ENCODE data around the gene C19orf53. TPM values are rescaled to one million over a fixed set of nuclear protein-coding genes. Genes with fewer than 3 reads are reported as not detected.
A peak's percentile ranks its signal among the peaks of the same experiment; 100 is the strongest.

C19orf53 gene
- total RNA-seq, 1 experiment from 2014 or later, result 115 TPM

- Histone ChIP-seq H3K36me3 (ENCODE audit: control insufficient read depth in 1 of 2, insufficient read depth in 2 of 2, low read length in 2 of 2) (no peaks in the 10 kb centered on the region), H3K27me3 (ENCODE audit: insufficient read depth, low read length) (no peaks in the 10 kb centered on the region), H3K79me2 (ENCODE audit: insufficient read depth, low read length) (peaks cover 5% of the 10 kb centered on the region; the same call in 1 of the 2 replicates), H3K4me2 (ENCODE audit: low read length) (peak overlapping the region; percentile 96), H3K27ac (ENCODE audit: low read depth, low read length) (peak overlapping the region; percentile 100), H2AFZ (ENCODE audit: low read depth, low read length, poor library complexity, severe bottlenecking) (peak overlapping the region; percentile 79), H3K9ac (ENCODE audit: low read length) (peak overlapping the region; percentile 88), H4K20me1 (ENCODE audit: insufficient read depth) (no peaks in the 10 kb centered on the region), H3K9me2 (ENCODE audit: insufficient read depth) (no peaks in the 10 kb centered on the region), H3K4me1 (ENCODE audit: control insufficient read depth in 1 of 2, insufficient read depth in 2 of 2, low read length in 2 of 2) (peaks cover 24 to 32% of the 10 kb centered on the region in 2 experiments), H3K4me3 (replicated peaks in 1 of 2; ENCODE audit: low read depth in 1 of 2, low read length in 2 of 2) (peak overlapping the region in 1 of 2 experiments; percentile 77; a peak in 1 of 4 replicates), H3K9me3 (ENCODE audit: control insufficient read depth in 1 of 2, insufficient read depth in 1 of 2, low read depth in 1 of 2, low read length in 2 of 2) (no peaks in the 10 kb centered on the region)
- no peak for DNase-seq (ENCODE audit: low read depth, low spot score)
- ChIA-PET POLR2A (interaction anchor here (1.3 to 3.5 kb wide), 3 partner anchors 8 to 129 kb away, joined by 6 to 23 read pairs (median 7); a partner anchor contains a TSS), RAD21 (ENCODE audit: low non-redundant PET in 1 of 2, low total read pairs in 2 of 2, uncharacterized antibody in 2 of 2, unreplicated experiment in 2 of 2) (interaction anchor here in 1 of 2 experiments (1.3 kb wide), 1 partner anchor 132 kb away, joined by 3 read pairs; no protein-coding TSS in a partner anchor), CTCF (interaction anchor here (0.7 to 1.6 kb wide), 3 partner anchors 9 to 132 kb away, joined by 4 to 13 read pairs (median 5); no protein-coding TSS in a partner anchor)
- no TSS peak for BruUV-seq (replicated peaks)
- intact Hi-C loops (cut with micrococcal nuclease), result loop anchor here (10.0 kb wide), 1 partner anchor 455 kb away; no protein-coding TSS in a partner anchor
- ATAC-seq, result no peak
- TF ChIP-seq ZBTB33 (IDR thresholded peaks at IDR 0.05; ENCODE audit: extremely low read depth, insufficient replicate concordance, low read length) (no peak), POLR2A (IDR thresholded peaks at IDR 0.05; ENCODE audit: borderline replicate concordance, extremely low read depth, insufficient read depth, insufficient read length) (no peak), SIN3A (IDR thresholded peaks at IDR 0.05; ENCODE audit: low read depth) (no peak), YY1 (IDR thresholded peaks at IDR 0.05; ENCODE audit: extremely low read depth, insufficient replicate concordance, low read depth, low read length) (no peak), ZNF274 (IDR thresholded peaks at IDR 0.05; ENCODE audit: low read depth, low read length) (no peak), CTCF (IDR thresholded peaks at IDR 0.05 in 2 of 3, conservative IDR thresholded peaks at IDR 0.05 in 1 of 3; ENCODE audit: borderline replicate concordance in 1 of 3, insufficient read depth in 1 of 3, low read depth in 2 of 3, low read length in 2 of 3) (no peak), EZH2 (IDR thresholded peaks at IDR 0.05) (no peak)
These were observed 44.4 kb upstream of the C19orf53 start for GRCh38 chr19:13729859-13730258.

Data from HCT116 (cell line).